Measurements from ENCODE around the gene FXR2. TPM values are rescaled to one million over a fixed set of nuclear protein-coding genes. Genes with fewer than 3 reads are reported as not detected.
A peak's percentile ranks its signal among the peaks of the same experiment; 100 is the strongest.

The FXR2 gene
- total and polyA plus RNA-seq, 2 donors (not counting 1 experiment from before 2014, with no cell fraction given): 22.0 to 46.6 TPM

GRCh38 chr17:7651665-7652387, 37.1 kb upstream of the FXR2 start:
- H3K9me3 ChIP-seq (ENCODE audit: control insufficient read depth, insufficient read depth, low read depth, low read length): no peaks in the 10 kb centered on the region
- peaks cover 39% of the 10 kb centered on the region for H3K27me3 ChIP-seq (ENCODE audit: control insufficient read depth, insufficient read depth, low read length)
- no peaks in the 10 kb centered on the region for H3K36me3 ChIP-seq (ENCODE audit: control insufficient read depth, insufficient read depth, low read length)
- no peak overlapping the region for H3K27ac ChIP-seq (ENCODE audit: insufficient read depth, low read length)
- H3K4me3 ChIP-seq (replicated peaks in 1 of 4; ENCODE audit: control extremely low read depth in 1 of 4, insufficient read depth in 1 of 4, low read depth in 3 of 4, low read length in 4 of 4): no peak overlapping the region
- peak; percentile 69 for TF ChIP-seq EZH2 (IDR thresholded peaks at IDR 0.05; ENCODE audit: low read length, missing control alignments)
- TF ChIP-seq CTCF (conservative IDR thresholded peaks at IDR 0.05 in 1 of 2, IDR thresholded peaks at IDR 0.05 in 1 of 2; ENCODE audit: low read depth in 1 of 2, low read length in 2 of 2): no peak
- peaks cover 2% of the 10 kb centered on the region for H3K4me1 ChIP-seq (ENCODE audit: control insufficient read depth, extremely low read depth, insufficient read depth, low read length)
- H3K9ac ChIP-seq (ENCODE audit: insufficient read depth, low read length): no peak overlapping the region
- no peak overlapping the region for H2AFZ ChIP-seq (ENCODE audit: low read length)
- no peaks in the 10 kb centered on the region for H3K79me2 ChIP-seq (ENCODE audit: control insufficient read depth, insufficient read depth, low read length)
- DNase-seq (ENCODE audit: low read depth in 2 of 2): no peak
- no peaks in the 10 kb centered on the region for H4K20me1 ChIP-seq (ENCODE audit: control insufficient read depth, extremely low read depth, insufficient read depth, low read length)
- no peak overlapping the region for H3K4me2 ChIP-seq (ENCODE audit: extremely low read depth, insufficient read depth, low read length)

- DNase-seq (ENCODE audit: low read depth in 2 of 2): no peak
- no peaks in the 10 kb centered on the region for H4K20me1 ChIP-seq (ENCODE audit: control insufficient read depth, extremely low read depth, insufficient read depth, low read length)
- no peak overlapping the region for H3K9ac ChIP-seq (ENCODE audit: insufficient read depth, low read length)
- H2AFZ ChIP-seq (ENCODE audit: low read length): no peak overlapping the region
- TF ChIP-seq EZH2 (IDR thresholded peaks at IDR 0.05; ENCODE audit: low read length, missing control alignments) (peak; percentile 85), CTCF (conservative IDR thresholded peaks at IDR 0.05 in 1 of 2, IDR thresholded peaks at IDR 0.05 in 1 of 2; ENCODE audit: low read depth in 1 of 2, low read length in 2 of 2) (no peak)
- no peaks in the 10 kb centered on the region for H3K9me3 ChIP-seq (ENCODE audit: control insufficient read depth, insufficient read depth, low read depth, low read length)
- no peak overlapping the region for H3K4me2 ChIP-seq (ENCODE audit: extremely low read depth, insufficient read depth, low read length)
- H3K4me3 ChIP-seq (replicated peaks in 1 of 4; ENCODE audit: control extremely low read depth in 1 of 4, insufficient read depth in 1 of 4, low read depth in 3 of 4, low read length in 4 of 4): peak overlapping the region in 2 of 4 experiments; percentile 29 to 37
- no peaks in the 10 kb centered on the region for H3K79me2 ChIP-seq (ENCODE audit: control insufficient read depth, insufficient read depth, low read length)
- H3K36me3 ChIP-seq (ENCODE audit: control insufficient read depth, insufficient read depth, low read length): no peaks in the 10 kb centered on the region
- no peak overlapping the region for H3K27ac ChIP-seq (ENCODE audit: insufficient read depth, low read length)
- H3K4me1 ChIP-seq (ENCODE audit: control insufficient read depth, extremely low read depth, insufficient read depth, low read length): peaks cover 2% of the 10 kb centered on the region
- peaks cover 39% of the 10 kb centered on the region for H3K27me3 ChIP-seq (ENCODE audit: control insufficient read depth, insufficient read depth, low read length)
Measured at GRCh38 chr17:7651097-7651664, 36.5 kb upstream of the FXR2 start.

GRCh38 chr17:7650509-7651096, 35.9 kb upstream of the FXR2 start, which contains the start of gene ATP1B2:
ATP1B2 (plus strand) TSS chr17:7650926; CDS start chr17:7651519, 593 bp downstream.
- Histone ChIP-seq H3K4me3 (replicated peaks in 1 of 4; ENCODE audit: control extremely low read depth in 1 of 4, insufficient read depth in 1 of 4, low read depth in 3 of 4, low read length in 4 of 4) (peak within 1 kb of the TSS in 2 of 4 experiments; percentile 29 to 37), H3K36me3 (ENCODE audit: control insufficient read depth, insufficient read depth, low read length) (no peaks in the 10 kb centered on the region), H2AFZ (ENCODE audit: low read length) (no peak within 1 kb of the TSS), H3K27ac (ENCODE audit: insufficient read depth, low read length) (no peak within 1 kb of the TSS), H3K9ac (ENCODE audit: insufficient read depth, low read length) (no peak within 1 kb of the TSS), H3K4me1 (ENCODE audit: control insufficient read depth, extremely low read depth, insufficient read depth, low read length) (peaks cover 2% of the 10 kb centered on the region), H4K20me1 (ENCODE audit: control insufficient read depth, extremely low read depth, insufficient read depth, low read length) (no peaks in the 10 kb centered on the region), H3K79me2 (ENCODE audit: control insufficient read depth, insufficient read depth, low read length) (no peaks in the 10 kb centered on the region), H3K4me2 (ENCODE audit: extremely low read depth, insufficient read depth, low read length) (peak within 1 kb of the TSS; percentile 59), H3K9me3 (ENCODE audit: control insufficient read depth, insufficient read depth, low read depth, low read length) (no peaks in the 10 kb centered on the region), H3K27me3 (ENCODE audit: control insufficient read depth, insufficient read depth, low read length) (peaks cover 39% of the 10 kb centered on the region)
- TF ChIP-seq EZH2 (IDR thresholded peaks at IDR 0.05; ENCODE audit: low read length, missing control alignments) (no peak), CTCF (conservative IDR thresholded peaks at IDR 0.05 in 1 of 2, IDR thresholded peaks at IDR 0.05 in 1 of 2; ENCODE audit: low read depth in 1 of 2, low read length in 2 of 2) (no peak)
- DNase-seq (ENCODE audit: low read depth in 2 of 2): peak; percentile 7 to 14
